HepG2 (cell line): Measurements from ENCODE around the gene MYCBP2. TPM values are rescaled to one million over a fixed set of nuclear protein-coding genes. Genes with fewer than 3 reads are reported as not detected.

Experiments used
- ATAC-seq: fragments of 200-7000 bp; cut with Tn5 transposase; 3 replicates; pipeline ENCODE4 v1.9.1; 2020; ENCODE audit warnings: mild to moderate bottlenecking, moderate library complexity
- BruUV-seq: library from RNA; stranded (reverse); fragments of 400-500 nt; replicated peaks from 2 replicates; lab custom pipeline; 2021; lab: Mats Ljungman, UMichigan
- CTCF ChIA-PET: fragments of 300-600 bp; formaldehyde crosslinking; extraction: SDS; loops from one replicate; lab custom pipeline; 2021; ENCODE audit warnings: low total read pairs, inconsistent platforms, low intra/inter-chr PET ratio; lab: Yijun Ruan, JAX
- POLR2A ChIA-PET: fragments of 350-600 bp; sonication (Branson Sonifier 250); formaldehyde crosslinking; loops from one replicate; lab custom pipeline; 2020; ENCODE audit warnings: antibody characterized with exemption, inconsistent platforms; lab: Yijun Ruan, JAX
- DNase-seq: peaks from one replicate; pipeline ENCODE4 v3.0.0-alpha.2; 2015; ENCODE audit warnings: low spot score
- FAIRE-seq: peaks from 3 replicates; lab custom pipeline; 2011; peaks lifted over from hg19 to GRCh38; lab: Jason Lieb, UNC
- H2AFZ ChIP-seq: one replicate; pipeline ENCODE4 v1.6.1; 2011; ENCODE audit warnings: low read length, inconsistent platforms
- H3K27ac ChIP-seq: fragments of 300-600 bp; 3 replicates; pipeline ENCODE4 v1.8.0; 2011; ENCODE audit warnings: mixed run types, mild to moderate bottlenecking, mixed read lengths, low read length, inconsistent platforms; ENCODE audit not compliant: insufficient read depth; ENCODE audit errors: extremely low read length
- H3K27me3 ChIP-seq, 2 experiments: fragments of 200-600 bp in 1 of 2; 2 replicates in 1 of 2; 3 replicates in 1 of 2; pipeline versions ENCODE4 v1.6.0 to v1.8.0; 2011; ENCODE audit warnings: low read length in 2 of 2, mild to moderate bottlenecking in 2 of 2, moderate library complexity in 2 of 2, inconsistent platforms in 1 of 2; ENCODE audit not compliant: insufficient read depth in 2 of 2, control insufficient read depth in 1 of 2
- H3K36me3 ChIP-seq, 2 experiments: fragments of 200-600 bp in 1 of 2; replicated peaks in 1 of 2; 2 replicates in 1 of 2; 3 replicates in 1 of 2; pipeline versions ENCODE4 v1.5.1 to v1.8.0; 2011; ENCODE audit warnings: low read length in 2 of 2, inconsistent platforms in 1 of 2; ENCODE audit not compliant: insufficient read depth in 2 of 2, control insufficient read depth in 1 of 2
- H3K4me1 ChIP-seq: 2 replicates; pipeline ENCODE4 v1.5.1; 2012; ENCODE audit warnings: low read length, inconsistent platforms; ENCODE audit not compliant: insufficient read depth
- H3K4me2 ChIP-seq: 2 replicates; pipeline ENCODE4 v1.6.0; 2011; ENCODE audit warnings: low read depth, low read length, inconsistent platforms
- H3K4me3 ChIP-seq, 3 experiments: fragments of 200-600 bp in 1 of 3; sonication (generic), shearing (Covaris generic) in 1 of 3; replicated peaks in 1 of 3; 2 replicates each; pipeline ENCODE4 v1.5.1; 2011 to 2016; ENCODE audit warnings: low read length in 3 of 3, inconsistent platforms in 2 of 3, low read depth in 2 of 3, mild to moderate bottlenecking in 2 of 3, control low read depth in 1 of 3, mixed read lengths in 1 of 3; ENCODE audit not compliant: insufficient read depth in 1 of 3
- H3K79me2 ChIP-seq: one replicate; pipeline ENCODE4 v1.6.1; 2011; ENCODE audit warnings: low read length, inconsistent platforms; ENCODE audit not compliant: insufficient read depth
- H3K9ac ChIP-seq: 2 replicates; pipeline ENCODE4 v1.6.0; 2011; ENCODE audit warnings: mild to moderate bottlenecking, low read depth, low read length, inconsistent platforms; ENCODE audit not compliant: insufficient read depth
- H3K9me3 ChIP-seq: 2 replicates; pipeline ENCODE4 v1.5.1; 2012; ENCODE audit warnings: mild to moderate bottlenecking, low read length
- H4K20me1 ChIP-seq: 2 replicates; pipeline ENCODE4 v1.6.0; 2011; ENCODE audit warnings: inconsistent platforms, mild to moderate bottlenecking, low read length, moderate library complexity; ENCODE audit not compliant: insufficient read depth
- FOXJ3 ChIP-seq: sonication (generic); formaldehyde crosslinking; IDR thresholded peaks from 2 replicates; pipeline ENCODE4 v1.4.0; 2020; ENCODE audit warnings: missing genetic modification reagents, mild to moderate bottlenecking, borderline replicate concordance
- MBD4 ChIP-seq: IDR thresholded peaks from 2 replicates; pipeline ENCODE4 v1.6.1; 2012; ENCODE audit warnings: low read length, inconsistent platforms, borderline replicate concordance
- ZNF232 ChIP-seq: sonication (generic); formaldehyde crosslinking; IDR thresholded peaks from 2 replicates; pipeline ENCODE4 v1.4.0; 2020; ENCODE audit warnings: missing genetic modification reagents, borderline replicate concordance
- ZNF460 ChIP-seq: sonication (generic); formaldehyde crosslinking; IDR thresholded peaks from 2 replicates; pipeline ENCODE4 v1.5.1; 2020; ENCODE audit warnings: missing genetic modification reagents, mild to moderate bottlenecking, borderline replicate concordance
- ZNF792 ChIP-seq: IDR thresholded peaks from 2 replicates; pipeline ENCODE4 v1.6.1; 2016
- WGBS: methylation state at CpG from one replicate; pipeline ENCODE4 v1.1.6; 2017; ENCODE audit warnings: low lambda C conversion rate; 5-methylcytosine and 5-hydroxymethylcytosine counted together
- in situ Hi-C: cut with HindIII; loops from 2 replicates; pipeline ENCODE4 v1.10.0; 2017; ENCODE audit warnings: low pct_unique_long_range_greater_than_20kb; ENCODE audit not compliant: extremely low pct_ligation_motif_present
- intact Hi-C: fragments of 100-400 bp; cut with micrococcal nuclease; formaldehyde crosslinking; loops from one replicate; pipeline ENCODE4 v1.10.0; 2022; ENCODE audit not compliant: unreplicated experiment
- polyA plus RNA-seq, 8 experiments: library from polyadenylated mRNA; depleted of rRNA in 3 of 8; stranded (reverse) in 7 of 8; unstranded in 1 of 8; fragments of >200 nt; fragmentation: Illumina TruSeq in 4 of 8; extraction: Trizol in 4 of 8; gene quantifications; 2 replicates each; pipeline versions ENCODE4 v1.2.1 to v1.2.3, GENCODE V29; 2011 to 2016; ENCODE audit warnings: low read depth in 4 of 8, missing spikeins in 1 of 8, mixed read lengths in 1 of 8; ENCODE audit not compliant: insufficient read depth in 1 of 8
- total RNA-seq, 5 experiments: library from RNA; depleted of rRNA; stranded (reverse); fragments of >200 nt; fragmentation: Illumina TruSeq; extraction: Trizol; gene quantifications; 2 replicates each; pipeline ENCODE4 v1.2.3, GENCODE V29; 2016; ENCODE audit warnings: low read depth in 1 of 5
- TF ChIP-seq, protein P1 (sequence below): fragments of 450-650 bp; IDR thresholded peaks from 2 replicates; pipeline ENCODE4 v1.6.1; 2017; ENCODE audit warnings: mild to moderate bottlenecking
- TF ChIP-seq, protein P2 (sequence below): sonication (generic); formaldehyde crosslinking; IDR thresholded peaks from 2 replicates; pipeline ENCODE4 v1.9.0; 2021; ENCODE audit warnings: mild to moderate bottlenecking, missing genetic modification reagents
- TF ChIP-seq, protein P3 (sequence below): sonication (generic); formaldehyde crosslinking; IDR thresholded peaks from 2 replicates; pipeline ENCODE4 v1.4.0; 2020; ENCODE audit warnings: missing genetic modification reagents

MYCBP2 gene
- total and polyA plus RNA-seq, 2 of the 13 experiments (the other 11 are each of a cell fraction or from before 2014, with no cell fraction given), result 16.3 to 35.3 TPM

DNA sequence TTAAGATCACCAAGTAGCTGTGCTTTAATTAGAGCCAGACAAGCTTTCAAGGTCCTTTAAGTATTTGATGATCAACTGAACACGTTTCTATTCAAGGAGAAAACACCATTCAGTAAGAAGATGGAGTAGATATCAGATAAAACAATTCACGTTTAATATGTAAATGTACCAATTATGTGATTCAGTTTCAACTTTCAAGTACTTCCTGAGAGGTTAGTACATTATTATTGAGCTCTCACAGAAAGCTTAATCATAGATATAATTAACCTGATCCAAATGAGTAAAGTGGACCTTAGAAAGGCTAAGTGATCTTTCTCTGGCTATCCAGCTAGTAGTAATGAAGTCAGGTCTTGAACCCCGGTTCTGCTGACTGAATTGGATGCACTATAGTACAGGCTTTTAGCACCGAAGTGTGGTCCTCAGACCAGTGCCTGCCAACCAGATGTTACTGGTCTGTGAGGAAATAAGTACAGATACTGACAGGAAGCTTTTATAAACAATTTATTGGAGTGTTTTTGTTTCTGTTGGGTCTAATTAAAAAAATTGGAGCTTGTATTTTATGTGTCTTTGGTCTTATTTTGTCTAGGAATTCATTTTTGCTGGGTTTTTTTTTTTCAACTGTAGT lies 324.8 kb downstream of the MYCBP2 start:
- no peak for DNase-seq
- H3K4me3 ChIP-seq, result no peak overlapping the region
- no TSS peak for BruUV-seq
- no peaks in the 10 kb centered on the region for H3K27me3 ChIP-seq
- peak; percentile 47; the same call in 1 of the 3 replicates for ATAC-seq
- no peak overlapping the region for H3K27ac ChIP-seq
- in situ Hi-C loops (no loop called here), intact Hi-C loops (loop anchor here (1.0 kb wide), 1 partner anchor 22 kb away; no protein-coding TSS in a partner anchor)
- no peak for FAIRE-seq
- CTCF ChIA-PET, result interaction anchor here (2.0 kb wide), 1 partner anchor 22 kb away, joined by 10 read pairs; no protein-coding TSS in a partner anchor
- H3K36me3 ChIP-seq, result peaks cover 3 to 23% of the 10 kb centered on the region in 2 experiments
- WGBS, result 94% methylated on average over 4 of the region's 4 CpGs
- no peaks in the 10 kb centered on the region for H3K4me1 ChIP-seq
- POLR2A ChIA-PET, result interaction anchor here (1.2 to 1.4 kb wide), 2 partner anchors 10 to 24 kb away, joined by 3 to 7 read pairs; partner anchors contain the start of gene CLN5
- no peaks in the 10 kb centered on the region for H3K9me3 ChIP-seq
- H4K20me1 ChIP-seq, result no peaks in the 10 kb centered on the region
- H2AFZ ChIP-seq, result no peak overlapping the region
- H3K79me2 ChIP-seq, result no peaks in the 10 kb centered on the region
- H3K9ac ChIP-seq, result no peak overlapping the region
- no peak overlapping the region for H3K4me2 ChIP-seq
- TF ChIP-seq, protein P1, sequence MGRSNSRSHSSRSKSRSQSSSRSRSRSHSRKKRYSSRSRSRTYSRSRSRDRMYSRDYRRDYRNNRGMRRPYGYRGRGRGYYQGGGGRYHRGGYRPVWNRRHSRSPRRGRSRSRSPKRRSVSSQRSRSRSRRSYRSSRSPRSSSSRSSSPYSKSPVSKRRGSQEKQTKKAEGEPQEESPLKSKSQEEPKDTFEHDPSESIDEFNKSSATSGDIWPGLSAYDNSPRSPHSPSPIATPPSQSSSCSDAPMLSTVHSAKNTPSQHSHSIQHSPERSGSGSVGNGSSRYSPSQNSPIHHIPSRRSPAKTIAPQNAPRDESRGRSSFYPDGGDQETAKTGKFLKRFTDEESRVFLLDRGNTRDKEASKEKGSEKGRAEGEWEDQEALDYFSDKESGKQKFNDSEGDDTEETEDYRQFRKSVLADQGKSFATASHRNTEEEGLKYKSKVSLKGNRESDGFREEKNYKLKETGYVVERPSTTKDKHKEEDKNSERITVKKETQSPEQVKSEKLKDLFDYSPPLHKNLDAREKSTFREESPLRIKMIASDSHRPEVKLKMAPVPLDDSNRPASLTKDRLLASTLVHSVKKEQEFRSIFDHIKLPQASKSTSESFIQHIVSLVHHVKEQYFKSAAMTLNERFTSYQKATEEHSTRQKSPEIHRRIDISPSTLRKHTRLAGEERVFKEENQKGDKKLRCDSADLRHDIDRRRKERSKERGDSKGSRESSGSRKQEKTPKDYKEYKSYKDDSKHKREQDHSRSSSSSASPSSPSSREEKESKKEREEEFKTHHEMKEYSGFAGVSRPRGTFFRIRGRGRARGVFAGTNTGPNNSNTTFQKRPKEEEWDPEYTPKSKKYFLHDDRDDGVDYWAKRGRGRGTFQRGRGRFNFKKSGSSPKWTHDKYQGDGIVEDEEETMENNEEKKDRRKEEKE, result no peak
- TF ChIP-seq, protein P2, sequence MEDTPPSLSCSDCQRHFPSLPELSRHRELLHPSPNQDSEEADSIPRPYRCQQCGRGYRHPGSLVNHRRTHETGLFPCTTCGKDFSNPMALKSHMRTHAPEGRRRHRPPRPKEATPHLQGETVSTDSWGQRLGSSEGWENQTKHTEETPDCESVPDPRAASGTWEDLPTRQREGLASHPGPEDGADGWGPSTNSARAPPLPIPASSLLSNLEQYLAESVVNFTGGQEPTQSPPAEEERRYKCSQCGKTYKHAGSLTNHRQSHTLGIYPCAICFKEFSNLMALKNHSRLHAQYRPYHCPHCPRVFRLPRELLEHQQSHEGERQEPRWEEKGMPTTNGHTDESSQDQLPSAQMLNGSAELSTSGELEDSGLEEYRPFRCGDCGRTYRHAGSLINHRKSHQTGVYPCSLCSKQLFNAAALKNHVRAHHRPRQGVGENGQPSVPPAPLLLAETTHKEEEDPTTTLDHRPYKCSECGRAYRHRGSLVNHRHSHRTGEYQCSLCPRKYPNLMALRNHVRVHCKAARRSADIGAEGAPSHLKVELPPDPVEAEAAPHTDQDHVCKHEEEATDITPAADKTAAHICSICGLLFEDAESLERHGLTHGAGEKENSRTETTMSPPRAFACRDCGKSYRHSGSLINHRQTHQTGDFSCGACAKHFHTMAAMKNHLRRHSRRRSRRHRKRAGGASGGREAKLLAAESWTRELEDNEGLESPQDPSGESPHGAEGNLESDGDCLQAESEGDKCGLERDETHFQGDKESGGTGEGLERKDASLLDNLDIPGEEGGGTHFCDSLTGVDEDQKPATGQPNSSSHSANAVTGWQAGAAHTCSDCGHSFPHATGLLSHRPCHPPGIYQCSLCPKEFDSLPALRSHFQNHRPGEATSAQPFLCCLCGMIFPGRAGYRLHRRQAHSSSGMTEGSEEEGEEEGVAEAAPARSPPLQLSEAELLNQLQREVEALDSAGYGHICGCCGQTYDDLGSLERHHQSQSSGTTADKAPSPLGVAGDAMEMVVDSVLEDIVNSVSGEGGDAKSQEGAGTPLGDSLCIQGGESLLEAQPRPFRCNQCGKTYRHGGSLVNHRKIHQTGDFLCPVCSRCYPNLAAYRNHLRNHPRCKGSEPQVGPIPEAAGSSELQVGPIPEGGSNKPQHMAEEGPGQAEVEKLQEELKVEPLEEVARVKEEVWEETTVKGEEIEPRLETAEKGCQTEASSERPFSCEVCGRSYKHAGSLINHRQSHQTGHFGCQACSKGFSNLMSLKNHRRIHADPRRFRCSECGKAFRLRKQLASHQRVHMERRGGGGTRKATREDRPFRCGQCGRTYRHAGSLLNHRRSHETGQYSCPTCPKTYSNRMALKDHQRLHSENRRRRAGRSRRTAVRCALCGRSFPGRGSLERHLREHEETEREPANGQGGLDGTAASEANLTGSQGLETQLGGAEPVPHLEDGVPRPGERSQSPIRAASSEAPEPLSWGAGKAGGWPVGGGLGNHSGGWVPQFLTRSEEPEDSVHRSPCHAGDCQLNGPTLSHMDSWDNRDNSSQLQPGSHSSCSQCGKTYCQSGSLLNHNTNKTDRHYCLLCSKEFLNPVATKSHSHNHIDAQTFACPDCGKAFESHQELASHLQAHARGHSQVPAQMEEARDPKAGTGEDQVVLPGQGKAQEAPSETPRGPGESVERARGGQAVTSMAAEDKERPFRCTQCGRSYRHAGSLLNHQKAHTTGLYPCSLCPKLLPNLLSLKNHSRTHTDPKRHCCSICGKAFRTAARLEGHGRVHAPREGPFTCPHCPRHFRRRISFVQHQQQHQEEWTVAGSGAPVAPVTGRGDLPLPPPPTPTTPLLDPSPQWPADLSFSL (CRISPR knock-in tag), result no peak
- no peak for TF ChIP-seq MBD4
- TF ChIP-seq, protein P3, sequence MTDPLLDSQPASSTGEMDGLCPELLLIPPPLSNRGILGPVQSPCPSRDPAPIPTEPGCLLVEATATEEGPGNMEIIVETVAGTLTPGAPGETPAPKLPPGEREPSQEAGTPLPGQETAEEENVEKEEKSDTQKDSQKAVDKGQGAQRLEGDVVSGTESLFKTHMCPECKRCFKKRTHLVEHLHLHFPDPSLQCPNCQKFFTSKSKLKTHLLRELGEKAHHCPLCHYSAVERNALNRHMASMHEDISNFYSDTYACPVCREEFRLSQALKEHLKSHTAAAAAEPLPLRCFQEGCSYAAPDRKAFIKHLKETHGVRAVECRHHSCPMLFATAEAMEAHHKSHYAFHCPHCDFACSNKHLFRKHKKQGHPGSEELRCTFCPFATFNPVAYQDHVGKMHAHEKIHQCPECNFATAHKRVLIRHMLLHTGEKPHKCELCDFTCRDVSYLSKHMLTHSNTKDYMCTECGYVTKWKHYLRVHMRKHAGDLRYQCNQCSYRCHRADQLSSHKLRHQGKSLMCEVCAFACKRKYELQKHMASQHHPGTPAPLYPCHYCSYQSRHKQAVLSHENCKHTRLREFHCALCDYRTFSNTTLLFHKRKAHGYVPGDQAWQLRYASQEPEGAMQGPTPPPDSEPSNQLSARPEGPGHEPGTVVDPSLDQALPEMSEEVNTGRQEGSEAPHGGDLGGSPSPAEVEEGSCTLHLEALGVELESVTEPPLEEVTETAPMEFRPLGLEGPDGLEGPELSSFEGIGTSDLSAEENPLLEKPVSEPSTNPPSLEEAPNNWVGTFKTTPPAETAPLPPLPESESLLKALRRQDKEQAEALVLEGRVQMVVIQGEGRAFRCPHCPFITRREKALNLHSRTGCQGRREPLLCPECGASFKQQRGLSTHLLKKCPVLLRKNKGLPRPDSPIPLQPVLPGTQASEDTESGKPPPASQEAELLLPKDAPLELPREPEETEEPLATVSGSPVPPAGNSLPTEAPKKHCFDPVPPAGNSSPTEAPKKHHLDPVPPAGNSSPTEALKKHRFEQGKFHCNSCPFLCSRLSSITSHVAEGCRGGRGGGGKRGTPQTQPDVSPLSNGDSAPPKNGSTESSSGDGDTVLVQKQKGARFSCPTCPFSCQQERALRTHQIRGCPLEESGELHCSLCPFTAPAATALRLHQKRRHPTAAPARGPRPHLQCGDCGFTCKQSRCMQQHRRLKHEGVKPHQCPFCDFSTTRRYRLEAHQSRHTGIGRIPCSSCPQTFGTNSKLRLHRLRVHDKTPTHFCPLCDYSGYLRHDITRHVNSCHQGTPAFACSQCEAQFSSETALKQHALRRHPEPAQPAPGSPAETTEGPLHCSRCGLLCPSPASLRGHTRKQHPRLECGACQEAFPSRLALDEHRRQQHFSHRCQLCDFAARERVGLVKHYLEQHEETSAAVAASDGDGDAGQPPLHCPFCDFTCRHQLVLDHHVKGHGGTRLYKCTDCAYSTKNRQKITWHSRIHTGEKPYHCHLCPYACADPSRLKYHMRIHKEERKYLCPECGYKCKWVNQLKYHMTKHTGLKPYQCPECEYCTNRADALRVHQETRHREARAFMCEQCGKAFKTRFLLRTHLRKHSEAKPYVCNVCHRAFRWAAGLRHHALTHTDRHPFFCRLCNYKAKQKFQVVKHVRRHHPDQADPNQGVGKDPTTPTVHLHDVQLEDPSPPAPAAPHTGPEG, result no peak
- TF ChIP-seq FOXJ3 (CRISPR knock-in tag), result no peak
- no peak for TF ChIP-seq ZNF460 (CRISPR knock-in tag)
- TF ChIP-seq ZNF792 (CRISPR knock-in tag), result no peak
- no peak for TF ChIP-seq ZNF232 (CRISPR knock-in tag)
